ENCODE results near the gene LRRC52. TPM values are rescaled to one million over a fixed set of nuclear protein-coding genes. Genes with fewer than 3 reads are reported as not detected.

LRRC52 gene
- total RNA-seq, 1 experiment from 2014 or later, result not detected

DNA sequence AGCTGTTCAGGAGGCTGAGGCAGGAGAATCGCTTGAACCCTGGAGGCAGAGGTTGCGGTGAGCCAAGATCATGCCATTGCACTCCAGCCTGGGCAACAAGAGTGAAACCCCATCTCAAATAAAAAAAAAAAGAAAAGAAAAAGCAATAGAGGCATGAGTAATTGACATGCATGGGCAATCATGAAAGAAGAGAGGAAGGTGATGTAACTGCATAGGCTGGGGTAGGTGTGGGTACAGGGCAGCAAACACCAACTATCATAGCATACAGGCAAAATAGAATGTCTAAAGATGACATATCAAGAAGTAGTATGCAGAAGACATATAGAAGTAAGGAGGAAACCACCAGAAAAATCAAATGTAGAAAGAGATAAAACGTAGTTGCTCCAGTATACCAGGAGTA is 68.3 kb downstream of the LRRC52 start:
- Histone ChIP-seq H3K4me3 (no peak overlapping the region), H3K27me3 (replicated peaks) (peaks cover 4% of the 10 kb centered on the region; the same call in 1 of the 2 replicates), H3K27ac (no peak overlapping the region), H3K4me1 (replicated peaks) (no peaks in the 10 kb centered on the region), H3K36me3 (no peaks in the 10 kb centered on the region), H3K9me3 (replicated peaks) (no peaks in the 10 kb centered on the region)
- DNase-seq (ENCODE audit: low read depth in 1 of 2, low spot score in 2 of 2), result no peak

Other genes with a start within 250 kb of the LRRC52 start
- not detected in 2 replicates for gene LMX1A, start 187.3 kb upstream of the LRRC52 start, total RNA-seq (2014; rRNA removed; shearing (Covaris generic))
- not detected in 2 replicates for gene RXRG, start 98.9 kb upstream of the LRRC52 start, total RNA-seq (2014; rRNA removed; shearing (Covaris generic))
- 123 and 167 TPM in 2 replicates for gene MGST3, start 87.2 kb downstream of the LRRC52 start, total RNA-seq (2014; rRNA removed; shearing (Covaris generic))
- gene ALDH9A1, start 154.6 kb downstream of the LRRC52 start, total RNA-seq (2014; rRNA removed; shearing (Covaris generic)), result 52.0 and 72.4 TPM in 2 replicates
- 171 and 296 TPM in 2 replicates for gene TMCO1, start 224.9 kb downstream of the LRRC52 start, total RNA-seq (2014; rRNA removed; shearing (Covaris generic))